ENCODE measurements around the gene FOXL1.

The FOXL1 gene

DNA sequence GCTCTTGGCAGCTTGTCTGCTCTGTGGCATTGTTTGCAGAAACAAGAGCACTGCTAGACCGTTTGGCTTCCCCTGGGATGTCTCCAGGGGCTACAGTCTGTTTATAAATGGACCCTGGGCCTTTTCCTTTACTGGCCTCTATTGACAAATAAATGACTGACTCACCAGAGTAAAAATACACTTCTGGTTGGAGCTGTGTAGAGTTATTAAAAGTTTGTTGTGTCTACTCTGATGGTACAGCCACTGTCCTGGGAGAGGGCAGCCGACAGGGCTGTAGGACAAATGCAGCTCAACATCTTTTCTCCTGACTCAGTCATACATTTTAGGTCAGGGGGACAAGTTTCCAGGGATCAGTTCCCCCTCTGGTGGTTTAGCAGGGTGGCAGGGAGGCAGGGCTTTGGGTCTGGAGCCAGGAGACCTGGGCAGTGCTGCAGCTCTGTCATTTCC, 30.0 kb downstream of the FOXL1 start:
- no peak for DNase-seq

DNA sequence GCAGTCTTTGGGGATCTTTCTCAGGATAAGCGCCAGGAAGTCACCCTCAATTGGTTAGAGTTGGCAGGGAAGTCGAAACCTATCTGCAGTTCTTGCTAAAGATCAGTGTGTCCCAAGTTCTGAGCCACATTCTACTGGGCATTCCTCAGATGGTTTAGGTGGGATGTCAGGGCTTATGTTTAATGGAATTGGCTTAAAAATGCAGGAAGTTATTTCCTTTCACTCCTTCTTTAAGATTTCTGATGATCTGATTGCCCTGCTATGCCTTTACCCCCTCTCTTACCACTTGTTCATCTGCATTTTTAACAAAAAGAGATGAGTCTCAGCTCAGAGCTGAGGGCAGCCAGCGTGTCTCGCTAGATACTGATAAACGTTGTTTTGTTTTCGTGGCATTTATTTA, 30.8 kb downstream of the FOXL1 start:
- DNase-seq, result no peak

GRCh38 chr16:86609661-86610060, 31.3 kb downstream of the FOXL1 start:
- no peak for DNase-seq

DNA sequence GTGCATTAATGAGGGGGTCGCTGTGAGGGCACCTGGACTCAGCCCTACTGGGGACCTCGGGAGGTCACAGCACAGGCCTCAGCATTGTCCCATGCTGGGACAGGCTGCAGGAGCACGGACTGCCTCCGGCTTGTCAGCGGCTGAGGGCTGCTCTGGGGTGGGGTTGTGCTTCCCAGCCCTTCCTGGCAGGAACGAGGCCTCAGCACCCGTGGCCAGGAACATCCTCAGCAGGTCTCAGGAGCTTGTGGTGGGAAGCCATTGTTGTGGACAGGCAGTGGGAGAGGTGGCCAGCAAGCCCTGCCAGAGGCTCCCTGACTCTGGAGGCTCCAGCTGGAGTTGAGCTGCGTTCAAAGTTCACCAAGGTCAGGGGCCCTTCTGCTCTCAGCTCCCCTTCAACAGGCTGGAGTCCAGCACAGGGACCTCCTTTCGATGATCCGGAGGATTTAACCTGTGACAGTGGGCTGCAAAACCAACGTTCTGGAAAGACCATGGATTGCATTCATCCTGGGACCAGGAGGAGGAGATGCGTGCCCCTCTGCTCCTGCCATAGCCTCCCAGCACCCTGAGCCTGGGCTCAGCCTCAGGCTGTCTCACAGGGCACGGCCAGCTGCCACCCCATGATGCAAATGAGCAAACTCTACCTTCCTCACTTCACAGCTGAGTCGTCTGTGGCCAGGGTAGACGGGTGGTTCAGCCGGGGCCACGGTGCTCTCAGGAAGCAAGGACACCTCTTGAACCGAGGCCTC, 32.6 kb downstream of the FOXL1 start:
- no peak for DNase-seq

DNA sequence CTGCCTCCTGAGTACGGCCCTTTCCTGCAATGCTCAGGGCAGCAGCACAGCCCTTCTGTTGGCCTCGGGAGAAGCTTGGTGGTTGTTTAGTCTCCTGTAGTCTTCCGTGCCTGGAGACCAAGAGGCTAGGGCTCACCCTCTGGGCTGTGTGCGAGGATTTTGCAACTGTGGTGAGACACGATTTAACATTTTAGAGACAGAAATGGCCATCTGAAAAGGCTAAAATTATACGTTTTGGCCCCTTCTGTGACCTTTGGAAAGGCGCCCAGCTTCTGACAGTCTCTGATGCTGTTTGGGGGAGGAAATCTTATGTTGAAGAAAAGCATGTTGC, 33.1 kb downstream of the FOXL1 start:
- no peak for DNase-seq

- no peak for DNase-seq
Measured at GRCh38 chr16:86611941-86612340, 33.6 kb downstream of the FOXL1 start.

- DNase-seq, result no peak
Measured at GRCh38 chr16:86614699-86615098, 36.4 kb downstream of the FOXL1 start.

DNA sequence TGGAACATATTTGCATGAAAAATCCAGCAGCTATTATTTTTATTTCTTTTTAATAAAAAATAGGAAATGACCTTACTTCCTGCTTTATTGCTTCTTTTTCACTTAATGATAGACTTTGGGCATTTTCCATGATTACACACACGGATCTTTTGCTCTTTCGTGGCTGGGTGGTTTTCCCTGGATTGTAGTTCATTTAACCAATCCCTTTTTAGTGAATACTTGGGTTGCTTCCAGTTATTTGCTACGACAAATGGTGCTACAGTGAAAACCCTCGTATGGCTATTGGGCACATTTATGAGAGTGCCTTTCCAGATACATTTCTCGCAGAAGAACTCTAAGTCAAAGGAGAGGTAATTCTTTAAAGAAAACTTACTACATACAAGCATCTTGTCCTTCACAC, 38.6 kb downstream of the FOXL1 start:
- DNase-seq, result no peak

DNA sequence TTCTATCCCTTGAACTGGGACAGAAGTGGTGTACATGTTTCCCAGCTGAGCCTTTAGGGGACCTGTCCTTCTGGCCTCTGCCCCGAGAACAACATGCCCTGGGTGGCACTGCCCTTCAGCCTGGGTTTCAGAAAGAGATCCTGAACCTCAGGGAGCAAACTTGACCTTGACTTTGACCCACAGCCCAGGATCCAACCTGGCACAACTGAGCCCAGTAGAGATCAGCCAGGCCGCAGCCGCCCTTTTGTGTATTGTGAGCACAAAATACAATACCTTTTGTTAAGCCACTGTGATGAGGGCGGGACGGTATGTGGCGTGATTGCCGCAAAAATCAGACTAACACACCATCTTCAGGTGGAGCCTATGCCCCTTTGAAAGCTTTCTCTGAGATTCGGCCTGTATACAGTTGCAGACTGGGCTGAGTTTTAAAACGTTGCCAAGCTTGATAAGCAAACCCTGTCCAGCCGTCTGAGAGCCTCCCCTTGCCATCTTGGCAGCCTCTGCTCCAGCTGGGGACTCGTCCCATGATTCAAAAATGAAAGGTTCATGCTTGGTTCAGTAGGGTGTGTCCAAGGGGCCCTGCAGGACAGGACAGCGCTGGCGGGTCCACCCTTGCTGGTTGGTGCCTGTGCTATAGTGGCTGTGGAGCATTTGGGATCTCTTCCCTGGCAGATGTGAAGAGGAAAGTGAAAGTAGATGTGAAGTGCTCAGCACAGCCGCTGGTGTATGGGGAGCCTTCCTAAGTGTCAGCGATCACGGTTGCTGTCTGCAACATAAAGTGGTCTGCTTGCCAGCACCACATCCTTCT, 40.3 kb downstream of the FOXL1 start:
- peak; percentile 14 for DNase-seq

DNA sequence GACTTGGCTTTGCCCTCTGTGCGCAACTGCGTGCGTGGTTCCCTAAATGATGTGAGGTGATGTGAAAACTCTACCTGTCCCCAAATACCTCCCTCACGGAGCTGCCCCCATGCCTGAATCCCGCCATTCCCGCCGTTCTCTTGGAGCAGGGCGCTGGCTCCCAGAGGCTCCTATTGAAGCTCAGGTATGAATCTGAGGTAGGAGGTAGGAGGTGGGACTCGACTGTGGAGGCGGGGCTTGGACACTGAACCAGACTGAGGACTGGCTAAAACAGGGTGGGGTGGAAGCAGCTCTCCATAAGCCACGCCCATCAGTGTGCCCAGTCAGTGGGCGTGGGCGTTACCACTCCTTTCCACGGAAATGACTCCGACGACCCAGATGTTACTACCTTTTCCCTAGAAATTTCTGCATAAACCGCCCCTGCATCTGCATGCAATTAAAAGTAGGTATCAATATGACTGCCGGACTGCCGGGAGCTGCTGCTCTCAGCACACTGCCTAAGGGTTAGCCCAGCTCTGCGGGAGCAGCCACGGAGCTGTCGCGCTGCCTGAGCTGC, 41.0 kb downstream of the FOXL1 start:
- peak; percentile 14 for DNase-seq

DNA sequence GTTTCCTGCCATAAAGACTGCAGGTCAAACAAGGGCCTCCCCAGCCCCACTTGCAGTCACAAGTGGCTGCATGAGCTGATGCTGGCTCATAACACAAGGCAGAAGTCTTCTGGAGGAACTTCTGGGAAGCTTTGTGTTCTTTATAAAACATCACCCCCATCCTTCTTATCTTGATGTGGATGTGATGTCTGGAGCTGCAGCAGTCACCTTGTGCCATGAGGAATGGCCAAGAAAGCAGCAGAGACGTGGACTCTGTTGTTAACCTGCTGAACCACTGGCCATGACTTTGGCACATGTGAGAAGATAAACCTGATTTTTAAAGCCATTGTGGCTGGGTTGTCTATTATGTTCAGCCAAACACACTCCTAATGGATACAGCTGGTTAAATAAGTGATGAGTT, 41.8 kb downstream of the FOXL1 start:
- DNase-seq, result no peak

DNA sequence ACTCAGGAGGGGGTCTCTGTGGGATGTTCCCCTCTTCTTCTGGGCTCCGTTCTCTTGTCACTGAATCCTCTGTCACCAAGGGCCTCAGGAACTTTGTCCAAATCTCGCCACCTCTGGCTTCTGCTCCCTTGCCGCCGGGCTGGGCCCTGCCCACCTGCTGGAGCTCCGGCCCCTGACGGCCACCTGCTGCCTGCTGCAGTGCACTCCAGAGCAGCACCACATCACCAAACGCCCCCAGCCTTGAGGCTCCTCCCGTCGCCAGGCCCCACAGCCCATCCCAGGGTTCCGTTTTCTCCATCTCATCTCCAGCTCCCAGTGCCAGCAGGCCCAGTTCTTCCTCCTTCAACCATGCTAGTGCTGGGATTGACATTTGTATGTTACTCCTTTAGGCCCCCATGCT, 43.6 kb downstream of the FOXL1 start:
- no peak for DNase-seq

DNA sequence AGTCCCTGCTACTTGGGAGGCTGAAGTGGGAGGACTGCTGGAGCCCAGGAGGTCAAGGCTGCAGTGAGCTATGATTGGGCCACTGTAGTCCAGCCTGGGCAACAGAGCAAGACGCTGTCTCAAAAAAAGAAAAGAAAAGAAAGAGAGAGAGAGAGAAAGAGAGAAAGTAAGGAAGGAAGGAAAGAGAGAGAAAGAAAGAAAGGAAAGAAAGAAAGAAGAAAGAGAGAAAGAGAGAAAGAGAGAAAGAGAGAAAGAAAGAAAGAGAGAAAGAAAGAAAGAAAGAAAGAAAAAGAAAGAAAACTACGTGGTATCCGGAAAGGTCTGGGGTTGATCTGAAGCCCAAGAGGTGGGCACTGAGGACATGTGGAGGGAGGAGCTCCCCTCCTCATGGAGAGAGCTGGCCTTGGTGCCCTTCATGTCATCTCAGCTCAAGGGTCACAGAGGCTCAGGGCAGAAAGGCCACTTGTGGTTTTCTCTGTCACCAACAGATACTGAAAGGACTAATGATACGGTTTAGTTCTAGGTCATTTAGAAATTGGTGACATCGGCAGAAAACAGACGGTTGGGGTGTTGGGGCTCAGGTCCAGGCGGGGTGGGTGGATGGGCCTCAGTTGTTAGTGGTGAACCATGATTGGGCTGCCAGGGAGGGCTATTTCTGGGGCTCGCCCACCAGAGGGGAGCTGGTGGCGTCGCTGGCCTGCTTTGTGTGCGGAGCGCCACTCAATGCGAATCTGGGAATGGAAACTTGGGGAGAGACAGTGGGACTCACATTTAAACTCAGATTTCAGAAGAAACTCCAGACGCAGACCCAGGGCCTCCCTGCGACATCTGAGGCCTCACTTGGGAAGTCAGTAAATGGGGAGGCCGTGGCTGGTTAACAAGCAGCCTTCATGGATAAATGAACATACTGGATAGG, 44.6 kb downstream of the FOXL1 start:
- DNase-seq, result no peak

- DNase-seq, result no peak
Measured at GRCh38 chr16:86625029-86625428, 46.7 kb downstream of the FOXL1 start.

GRCh38 chr16:86625821-86626220, 47.5 kb downstream of the FOXL1 start:
- no peak for DNase-seq

DNA sequence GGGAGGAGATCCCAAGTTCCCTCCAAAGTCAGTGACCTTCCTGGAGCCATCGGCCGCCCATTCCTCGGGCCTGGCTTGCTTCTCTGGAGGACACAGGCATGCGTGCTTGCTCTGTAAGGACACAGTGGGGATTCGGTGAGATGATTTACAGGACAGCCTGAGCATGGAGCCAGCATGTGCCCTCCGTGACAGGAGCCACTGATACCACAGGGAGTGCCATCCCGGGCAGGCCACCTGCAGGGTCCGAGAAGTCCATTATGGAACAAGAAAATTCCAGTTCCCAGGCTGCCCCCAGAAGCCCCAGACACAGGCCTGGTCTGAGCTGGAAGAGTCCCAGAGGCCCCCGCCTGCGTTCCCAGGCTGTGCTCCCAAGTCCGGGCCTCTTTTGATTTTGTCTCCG, 47.9 kb downstream of the FOXL1 start:
- DNase-seq, result no peak

DNA sequence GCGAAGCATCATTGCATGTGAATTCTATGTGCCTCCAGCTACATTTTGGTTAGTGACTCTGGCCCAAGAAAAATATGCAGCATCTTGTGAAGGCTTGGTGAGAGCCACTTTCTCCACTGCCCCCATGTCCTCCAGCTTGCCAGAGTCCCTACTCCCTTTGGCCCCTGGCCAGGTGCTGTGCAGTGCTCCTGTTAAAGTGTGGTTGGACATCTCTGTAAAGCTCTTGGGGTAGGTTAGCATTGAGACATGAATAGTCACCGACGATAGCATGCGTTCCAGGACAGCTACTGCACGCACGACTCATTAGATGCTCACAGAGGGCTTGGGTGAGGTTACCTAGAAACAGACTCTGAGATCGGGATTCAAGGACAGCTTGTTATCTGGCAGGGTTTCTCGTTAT, 48.6 kb downstream of the FOXL1 start:
- no peak for DNase-seq

GRCh38 chr16:86628614-86629013, 50.3 kb downstream of the FOXL1 start:
- DNase-seq, result no peak

DNA sequence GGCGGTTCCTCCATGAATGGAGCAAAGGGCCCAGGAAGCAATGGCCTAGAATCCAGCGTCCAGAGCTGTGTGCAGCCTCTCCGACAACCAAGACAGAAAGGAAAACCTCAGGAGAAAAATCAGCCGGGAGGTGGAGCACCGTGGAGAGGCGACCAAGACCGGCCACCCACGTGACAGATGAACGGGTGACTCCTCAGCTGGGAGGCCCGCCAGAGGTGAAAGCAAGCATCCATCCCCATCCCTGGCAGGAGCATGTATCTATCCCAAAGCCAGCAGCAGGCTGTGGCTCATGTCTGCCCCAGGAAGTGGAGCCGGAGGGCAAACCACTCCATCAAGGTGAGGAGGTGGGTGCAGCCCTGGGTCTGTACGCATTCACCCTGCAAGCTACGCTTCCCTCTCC, 52.1 kb downstream of the FOXL1 start:
- DNase-seq, result no peak

GRCh38 chr16:86631444-86631843, 53.1 kb downstream of the FOXL1 start:
- no peak for DNase-seq

Measured in DMS53 (cell line).